Osteocyte (in vitro differentiated cells): Measurements from ENCODE around the gene LCOR. TPM values are rescaled to one million over a fixed set of nuclear protein-coding genes. Genes with fewer than 3 reads are reported as not detected.
A peak's percentile ranks its signal among the peaks of the same experiment; 100 is the strongest.

Experiments used
- DNase-seq: peaks from one replicate; pipeline ENCODE4 v3.0.0; 2021; ENCODE audit warnings: mixed read lengths; ENCODE audit not compliant: unreplicated experiment; ENCODE audit errors: extremely low spot score
- H3K27ac Mint-ChIP-seq: one replicate; pipeline ENCODE4 v1.8.0; 2021; ENCODE audit warnings: mild to moderate bottlenecking, mixed read lengths; ENCODE audit not compliant: unreplicated experiment
- H3K27me3 Mint-ChIP-seq: one replicate; pipeline ENCODE4 v1.8.0; 2021; ENCODE audit warnings: mixed read lengths; ENCODE audit not compliant: unreplicated experiment
- H3K36me3 Mint-ChIP-seq: one replicate; pipeline ENCODE4 v1.8.0; 2021; ENCODE audit warnings: mixed read lengths; ENCODE audit not compliant: unreplicated experiment
- H3K4me1 Mint-ChIP-seq: one replicate; pipeline ENCODE4 v1.8.0; 2021; ENCODE audit warnings: mixed read lengths; ENCODE audit not compliant: unreplicated experiment
- H3K4me3 Mint-ChIP-seq: one replicate; pipeline ENCODE4 v1.8.0; 2021; ENCODE audit warnings: mild to moderate bottlenecking, moderate library complexity, mixed read lengths; ENCODE audit not compliant: unreplicated experiment
- H3K9me3 Mint-ChIP-seq: one replicate; pipeline ENCODE4 v1.8.0; 2021; ENCODE audit warnings: mixed read lengths; ENCODE audit not compliant: unreplicated experiment
- total RNA-seq: library from RNA; stranded (reverse); gene quantifications from 2 replicates; pipeline ENCODE4 v1.2.1, GENCODE V29; 2021
- TF ChIP-seq, protein P1 (sequence below): fragments of 200-600 bp; sonication (generic); IDR thresholded peaks from 2 replicates; pipeline ENCODE4 v1.5.0; 2021; ENCODE audit warnings: antibody characterized with exemption, mild to moderate bottlenecking, moderate library complexity

The LCOR gene
- total RNA-seq, 1 donor from 2014 or later, result 22.6 TPM

- no peak for DNase-seq
- no peak overlapping the region for H3K4me3 Mint-ChIP-seq
- TF ChIP-seq, protein P1, sequence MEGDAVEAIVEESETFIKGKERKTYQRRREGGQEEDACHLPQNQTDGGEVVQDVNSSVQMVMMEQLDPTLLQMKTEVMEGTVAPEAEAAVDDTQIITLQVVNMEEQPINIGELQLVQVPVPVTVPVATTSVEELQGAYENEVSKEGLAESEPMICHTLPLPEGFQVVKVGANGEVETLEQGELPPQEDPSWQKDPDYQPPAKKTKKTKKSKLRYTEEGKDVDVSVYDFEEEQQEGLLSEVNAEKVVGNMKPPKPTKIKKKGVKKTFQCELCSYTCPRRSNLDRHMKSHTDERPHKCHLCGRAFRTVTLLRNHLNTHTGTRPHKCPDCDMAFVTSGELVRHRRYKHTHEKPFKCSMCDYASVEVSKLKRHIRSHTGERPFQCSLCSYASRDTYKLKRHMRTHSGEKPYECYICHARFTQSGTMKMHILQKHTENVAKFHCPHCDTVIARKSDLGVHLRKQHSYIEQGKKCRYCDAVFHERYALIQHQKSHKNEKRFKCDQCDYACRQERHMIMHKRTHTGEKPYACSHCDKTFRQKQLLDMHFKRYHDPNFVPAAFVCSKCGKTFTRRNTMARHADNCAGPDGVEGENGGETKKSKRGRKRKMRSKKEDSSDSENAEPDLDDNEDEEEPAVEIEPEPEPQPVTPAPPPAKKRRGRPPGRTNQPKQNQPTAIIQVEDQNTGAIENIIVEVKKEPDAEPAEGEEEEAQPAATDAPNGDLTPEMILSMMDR, result no peak
- no peaks in the 10 kb centered on the region for H3K36me3 Mint-ChIP-seq
- H3K4me1 Mint-ChIP-seq, result peaks cover 15% of the 10 kb centered on the region
- peaks cover 24% of the 10 kb centered on the region for H3K27me3 Mint-ChIP-seq
- no peaks in the 10 kb centered on the region for H3K9me3 Mint-ChIP-seq
- H3K27ac Mint-ChIP-seq, result no peak overlapping the region
These were observed 203.1 kb downstream of the LCOR start for GRCh38 chr10:97034958-97035769.

DNA sequence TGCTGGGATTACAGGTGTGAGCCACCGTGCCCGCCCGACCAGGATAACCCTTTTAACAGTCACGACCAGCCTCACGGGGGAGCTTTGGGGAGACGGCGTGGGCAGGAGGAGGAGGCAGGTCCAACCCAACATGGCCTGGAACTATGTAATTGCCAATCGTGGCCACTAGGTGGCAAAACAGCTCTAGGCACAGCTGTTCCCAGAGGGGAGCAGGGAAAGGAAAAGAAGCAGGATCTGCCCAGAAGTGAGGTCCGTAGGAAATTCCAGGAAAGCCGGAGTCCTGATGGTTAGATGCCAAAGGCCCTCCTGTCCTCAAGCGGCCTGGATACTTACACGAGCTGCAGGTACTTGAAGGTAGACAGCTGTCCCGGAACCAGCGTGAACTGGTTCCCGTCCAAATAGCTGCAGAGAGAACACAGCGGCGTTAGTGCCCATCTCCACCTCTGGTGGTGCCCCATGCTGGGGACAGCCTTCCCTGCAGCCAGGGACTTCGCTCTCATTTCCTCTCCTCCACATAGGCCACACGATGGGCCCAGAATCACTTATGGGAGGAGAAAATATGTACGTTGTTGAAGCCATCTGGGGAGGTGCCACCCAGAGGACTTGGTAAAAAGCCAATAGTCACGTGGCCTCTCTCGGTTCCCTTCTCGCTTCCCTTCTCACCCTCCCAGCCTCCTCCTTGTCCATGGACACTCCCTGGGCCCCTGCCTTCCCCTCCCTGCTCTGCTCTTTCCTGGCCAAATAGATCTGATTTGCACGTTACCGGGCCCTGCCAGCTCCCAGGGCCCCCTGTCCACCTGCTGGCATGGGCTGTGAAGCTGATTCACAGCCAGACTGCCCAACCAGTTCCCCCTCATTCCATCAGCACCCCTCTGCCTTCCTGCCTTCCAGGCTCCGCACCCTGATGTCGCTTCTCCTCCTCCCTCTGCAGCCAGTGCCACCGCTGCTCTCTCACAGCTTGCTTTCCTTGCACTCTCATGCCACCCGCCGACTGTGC is 205.6 kb downstream of the LCOR start:
- Mint-ChIP-seq H3K36me3 (no peaks in the 10 kb centered on the region), H3K27ac (no peak overlapping the region), H3K9me3 (no peaks in the 10 kb centered on the region), H3K4me3 (no peak overlapping the region), H3K4me1 (peaks cover 15% of the 10 kb centered on the region), H3K27me3 (peaks cover 26% of the 10 kb centered on the region)
- TF ChIP-seq, protein P1, result peak; percentile 81
- peak; percentile 92 for DNase-seq

- Mint-ChIP-seq H3K27ac (no peak overlapping the region), H3K27me3 (peaks cover 24% of the 10 kb centered on the region), H3K9me3 (no peaks in the 10 kb centered on the region), H3K4me3 (no peak overlapping the region), H3K4me1 (peaks cover 15% of the 10 kb centered on the region), H3K36me3 (no peaks in the 10 kb centered on the region)
- no peak for DNase-seq
- TF ChIP-seq, protein P1, result no peak
These were observed 206.6 kb downstream of the LCOR start for GRCh38 chr10:97038688-97039087.

GRCh38 chr10:97039538-97040247 is 207.6 kb downstream of the LCOR start:
- peaks cover 10% of the 10 kb centered on the region for H3K4me1 Mint-ChIP-seq
- no peak overlapping the region for H3K27ac Mint-ChIP-seq
- no peaks in the 10 kb centered on the region for H3K9me3 Mint-ChIP-seq
- no peaks in the 10 kb centered on the region for H3K36me3 Mint-ChIP-seq
- peaks cover 24% of the 10 kb centered on the region for H3K27me3 Mint-ChIP-seq
- TF ChIP-seq, protein P1, result no peak
- no peak overlapping the region for H3K4me3 Mint-ChIP-seq
- no peak for DNase-seq
